T-helper 1 cell treated with Interleukin-12 subunit alpha and Interleukin-12 subunit beta and Interleukin-4 antibody, amounts not matched to agents 30 ng/mL and 1 ng/mL, for 36 hours (primary cell): ENCODE data around the gene NTN3. TPM values are rescaled to one million over a fixed set of nuclear protein-coding genes. Genes with fewer than 3 reads are reported as not detected.
"Not testable (repeated sequence)": the region's sequence is repeated elsewhere in the genome, so short reads cannot be mapped to it uniquely, and the experiment has no call there.

Experiments
- intact Hi-C: fragments of 100-400 bp; cut with micrococcal nuclease; formaldehyde crosslinking; loops from one replicate; pipeline ENCODE4 v1.15.1; 2024
- total RNA-seq: library from RNA; stranded (reverse); gene quantifications from 2 replicates; pipeline ENCODE4 v1.2.3, GENCODE V29; 2022

The NTN3 gene
- total RNA-seq: not detected in 2 replicates

DNA sequence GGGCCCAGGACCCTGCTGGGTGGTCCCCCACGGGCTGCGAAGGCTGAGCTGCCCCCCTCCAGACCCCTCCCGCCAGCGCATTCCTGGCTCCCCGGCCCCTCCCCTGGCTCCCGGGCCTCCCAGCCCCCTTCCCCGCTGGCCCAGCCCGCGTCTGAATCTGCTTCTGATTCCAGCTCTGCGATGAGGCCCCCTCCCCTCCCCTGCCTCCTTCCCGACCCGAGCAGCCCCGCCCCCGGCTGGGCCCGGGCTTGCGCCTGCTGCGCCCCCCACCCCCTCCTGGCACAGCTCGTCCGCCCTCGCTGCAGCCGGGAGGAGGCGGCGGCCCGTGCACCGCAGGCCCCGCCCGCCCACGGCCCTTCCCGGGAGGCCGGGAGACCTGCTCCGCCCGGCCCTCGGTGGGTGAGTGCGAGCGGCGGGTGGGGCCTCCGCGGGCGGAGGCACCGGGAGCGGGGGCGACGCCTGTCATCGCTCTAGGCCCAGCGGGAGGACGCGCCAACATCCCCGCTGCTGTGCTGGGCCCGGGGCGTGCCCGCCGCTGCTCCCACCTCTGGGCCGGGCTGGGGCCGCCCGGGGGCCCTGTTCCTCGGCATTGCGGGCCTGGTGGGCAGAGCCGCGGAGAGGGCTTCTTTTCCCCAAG is at the start of gene NTN3:
TSS of gene NTN3 (plus strand) at position 282 of the 637 bp plus-strand sequence. CDS start 405 bp downstream, outside the sequence.
- intact Hi-C loops: no loop called here

DNA sequence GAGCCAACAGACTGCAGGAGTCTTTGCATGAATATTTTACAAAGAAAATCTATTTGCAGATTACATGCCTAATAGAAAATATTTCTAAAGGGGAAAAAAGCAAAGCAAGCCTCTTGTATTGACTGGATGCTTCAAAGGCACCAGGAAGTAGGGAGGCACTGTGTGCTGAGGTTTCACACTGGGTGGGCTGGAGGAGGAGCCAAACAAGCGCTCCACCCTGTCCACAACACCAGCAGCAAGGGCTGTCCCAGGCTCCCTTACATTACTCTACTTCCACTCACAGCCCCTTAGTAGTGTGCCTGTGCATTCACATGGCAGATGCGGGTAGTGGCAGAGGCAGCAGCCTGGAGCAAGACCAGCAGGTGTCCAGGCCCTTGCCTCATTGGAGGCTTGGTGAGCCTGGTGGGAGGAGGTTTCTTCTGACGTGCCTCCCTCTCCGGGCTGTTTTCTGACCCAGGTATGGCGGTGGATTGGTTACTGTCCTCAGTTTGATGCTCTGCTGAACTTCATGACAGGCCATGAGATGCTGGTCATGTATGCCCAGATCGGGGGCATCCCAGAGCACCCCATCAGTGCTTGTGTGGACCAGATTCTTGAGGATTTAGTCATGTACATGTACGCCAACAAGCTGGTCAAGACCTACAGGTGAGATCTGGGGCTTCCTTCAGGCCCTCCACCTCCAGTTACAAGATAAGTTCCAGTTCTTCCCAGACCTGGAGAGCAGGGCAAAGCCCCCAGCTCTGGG is 48.8 kb upstream of the NTN3 start:
- intact Hi-C loops: loop anchor here (10.0 kb wide), 1 partner anchor 397 kb away; the partner anchor contains the start of gene NHERF2

DNA sequence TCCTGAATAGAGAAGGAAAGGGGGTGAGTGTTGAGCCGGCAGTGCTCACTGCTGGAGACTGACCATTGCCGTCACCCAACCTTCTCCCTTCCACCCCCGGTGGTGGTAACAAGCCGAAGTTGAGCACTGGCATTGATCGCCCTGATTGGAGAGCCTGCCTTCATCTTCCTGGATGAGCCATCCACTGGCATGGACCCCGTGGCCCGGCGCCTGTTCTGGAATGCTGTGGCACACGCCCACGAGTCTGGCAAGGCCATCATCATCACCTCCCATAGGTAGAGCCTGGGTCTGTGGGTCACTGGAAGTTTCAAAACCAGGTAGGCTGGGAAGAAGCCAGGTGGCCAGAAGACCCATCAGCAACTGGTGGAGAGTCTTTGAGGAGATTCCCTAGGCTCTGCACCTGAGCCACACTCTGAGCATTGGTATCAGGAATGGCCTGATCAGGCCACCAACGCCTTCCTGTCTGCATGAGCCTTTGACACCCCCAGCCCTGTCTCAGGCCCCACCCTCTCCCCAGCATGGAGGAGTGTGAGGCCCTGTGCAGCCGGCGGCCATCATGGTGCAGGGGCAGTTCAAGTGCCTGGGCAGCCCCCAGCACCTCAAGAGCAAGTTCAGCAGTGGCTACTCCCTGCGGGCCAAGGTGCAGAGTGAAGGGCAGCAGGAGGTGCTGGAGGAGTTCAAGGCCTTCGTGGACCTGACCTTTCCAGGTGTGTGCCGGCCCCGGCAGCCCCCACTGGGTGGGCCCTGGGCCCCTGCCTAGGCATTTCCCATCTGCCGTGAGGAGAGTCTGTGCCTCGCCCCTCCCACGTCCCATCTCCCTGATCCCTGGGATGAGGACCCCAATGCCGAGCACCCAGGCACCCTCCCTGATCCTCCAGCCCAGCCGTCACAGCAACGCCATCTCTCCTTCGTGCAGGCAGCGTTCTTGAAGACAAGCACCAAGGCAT is 46.8 kb upstream of the NTN3 start:
- intact Hi-C loops: loop anchor here (5.0 to 10.0 kb wide), 3 partner anchors 232 to 747 kb away; partner anchors contain the start of genes JPT2 and NHERF2

GRCh38 chr16:2425008-2425518 is 46.0 kb upstream of the NTN3 start:
- intact Hi-C loops: loop anchor here (5.0 to 10.0 kb wide), 3 partner anchors 233 to 748 kb away; partner anchors contain the start of genes JPT2 and NHERF2

- intact Hi-C loops: loop anchor here (5.0 to 10.0 kb wide), 3 partner anchors 234 to 749 kb away; partner anchors contain the start of genes JPT2 and NHERF2
These were observed 45.2 kb upstream of the NTN3 start for GRCh38 chr16:2425825-2426430.

GRCh38 chr16:2426941-2427361 is 44.1 kb upstream of the NTN3 start:
- intact Hi-C loops: loop anchor here (5.0 to 10.0 kb wide), 3 partner anchors 235 to 750 kb away; partner anchors contain the start of genes JPT2 and NHERF2

DNA sequence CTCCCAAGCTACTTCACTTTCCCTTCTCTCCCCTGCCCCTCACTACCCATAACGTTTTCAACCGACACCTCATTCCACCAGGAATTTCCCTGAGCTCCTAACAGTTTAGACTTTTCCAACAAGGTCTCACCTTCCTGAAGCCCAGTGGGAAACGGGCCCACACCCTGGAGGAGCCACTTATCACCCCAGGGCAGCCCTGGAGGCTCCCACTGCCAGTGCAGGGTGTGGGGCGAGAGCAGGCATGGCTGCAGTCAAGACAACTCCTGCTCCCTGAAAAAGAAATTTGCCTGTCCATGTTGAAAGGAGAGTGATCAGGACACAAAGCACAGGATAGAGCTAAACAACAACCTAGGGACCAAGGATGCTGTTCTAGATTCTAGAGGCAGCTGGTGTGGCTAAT is 43.6 kb upstream of the NTN3 start:
- intact Hi-C loops: loop anchor here (5.0 to 10.0 kb wide), 3 partner anchors 235 to 750 kb away; partner anchors contain the start of genes JPT2 and NHERF2

- intact Hi-C loops: loop anchor here (2.0 to 10.0 kb wide), 5 partner anchors 159 to 751 kb away; partner anchors contain the start of genes JPT2, NHERF2, PGP and RNPS1
These were observed 42.9 kb upstream of the NTN3 start for GRCh38 chr16:2428051-2428783.

GRCh38 chr16:2428784-2429033 is 42.4 kb upstream of the NTN3 start:
- intact Hi-C loops: loop anchor here (1.0 to 10.0 kb wide), 10 partner anchors 32 to 751 kb away; partner anchors contain the start of genes ABCA3, ATP6V0C, E4F1 and JPT2

DNA sequence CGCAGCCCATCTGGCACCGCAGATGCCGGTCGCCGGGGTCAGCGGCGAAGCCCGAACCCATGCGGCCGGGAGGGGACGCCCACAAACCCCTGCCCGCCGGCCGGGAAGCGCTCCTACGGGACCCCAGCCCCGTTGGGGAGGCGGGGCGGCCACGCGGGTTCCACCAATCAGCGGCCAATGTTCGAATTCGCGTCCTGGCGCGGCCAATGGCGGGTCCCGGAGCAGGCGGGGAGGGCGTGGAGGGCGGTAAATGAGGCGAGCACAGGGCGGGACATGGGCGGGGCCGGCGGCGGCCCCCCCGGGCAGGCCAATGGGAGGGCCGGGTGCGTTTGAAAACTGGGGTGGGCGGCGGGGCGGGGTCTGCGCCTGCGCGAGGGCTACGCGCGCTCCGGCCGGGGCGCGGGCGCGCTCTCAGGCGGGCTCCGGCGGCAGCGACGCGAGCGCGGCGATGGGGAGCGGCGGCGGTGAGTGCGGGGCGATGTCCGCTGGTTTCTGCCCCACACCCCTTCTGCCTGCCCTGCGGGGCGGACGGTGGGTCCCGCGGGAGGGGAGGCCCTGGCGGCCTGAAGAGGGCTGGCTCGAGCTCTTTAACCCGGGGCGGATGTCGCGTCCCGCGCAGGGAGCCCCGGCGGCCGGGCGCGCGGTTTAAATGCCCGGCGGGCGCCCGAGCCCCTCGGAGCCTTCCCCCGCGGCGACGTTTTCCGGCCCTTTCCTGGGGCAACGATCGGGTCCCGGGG is 41.9 kb upstream of the NTN3 start, which contains the start of gene CCNF:
TSS of gene CCNF (plus strand) at position 414 of the 737 bp plus-strand sequence. CDS start at position 449, 35 bp downstream.
- intact Hi-C loops: loop anchor here (1.0 to 10.0 kb wide), 10 partner anchors 31 to 752 kb away; partner anchors contain the start of genes ABCA3, ATP6V0C, E4F1 and JPT2

- intact Hi-C loops: loop anchor here (1.0 to 10.0 kb wide), 11 partner anchors 30 to 753 kb away; partner anchors contain the start of genes ABCA3, ATP6V0C, E4F1 and JPT2
These were observed 41.1 kb upstream of the NTN3 start for GRCh38 chr16:2429771-2430663.

- intact Hi-C loops: no loop called here
These were observed 38.8 kb upstream of the NTN3 start for GRCh38 chr16:2432286-2432685.

DNA sequence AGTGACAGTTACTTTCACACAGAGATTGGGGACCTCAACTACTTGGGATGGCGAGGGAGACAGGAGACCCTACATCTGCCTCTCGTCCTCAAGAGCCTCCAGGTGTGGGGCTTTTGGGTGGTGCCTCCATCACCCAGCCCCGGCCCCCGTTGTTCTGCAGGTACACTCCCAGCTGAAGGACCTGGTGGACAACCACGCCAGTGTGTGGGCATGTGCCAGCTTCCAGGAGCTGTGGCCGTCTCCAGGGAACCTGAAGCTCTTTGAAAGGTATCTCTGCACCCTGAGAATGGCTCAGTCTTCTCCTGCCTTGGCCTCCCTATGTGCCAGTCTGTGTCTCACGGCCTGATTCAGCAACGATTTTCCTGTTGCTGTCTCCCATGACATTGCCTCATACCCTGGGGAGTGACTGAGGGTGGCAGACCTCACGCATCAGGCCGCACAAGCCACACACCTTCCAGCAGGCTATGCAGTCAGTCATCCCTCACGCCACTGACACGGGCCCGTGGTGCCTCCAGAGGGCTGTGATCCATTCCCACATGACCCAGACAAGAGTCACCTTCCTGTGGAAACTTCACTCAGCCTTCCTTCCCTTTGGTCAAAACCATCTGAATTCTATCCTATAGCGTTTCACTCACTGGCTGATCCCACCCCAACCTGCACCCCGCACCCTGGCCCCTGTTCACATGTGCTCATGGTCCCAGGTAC is 38.1 kb upstream of the NTN3 start:
- intact Hi-C loops: no loop called here

DNA sequence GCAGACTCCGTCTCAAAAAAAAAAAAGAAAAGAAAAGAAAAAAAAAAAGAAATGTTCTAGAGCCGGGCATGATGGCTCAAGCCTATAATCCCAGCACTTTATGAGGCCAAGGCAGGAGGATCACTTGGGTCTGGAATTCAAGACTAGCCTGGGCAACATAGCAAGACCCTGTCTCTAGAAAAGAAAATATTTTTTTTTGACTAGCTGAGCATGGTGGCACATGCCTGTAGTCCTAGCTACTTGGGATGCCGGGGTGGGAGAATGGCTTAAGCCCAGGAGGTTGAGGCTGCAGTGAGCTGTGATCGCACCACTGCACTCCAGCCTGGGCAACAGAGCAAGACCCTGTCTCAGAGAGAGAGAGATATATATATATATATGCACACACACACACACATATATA is 35.9 kb upstream of the NTN3 start:
- intact Hi-C loops: not testable (repeated sequence)

GRCh38 chr16:2436110-2436509 is 35.0 kb upstream of the NTN3 start:
- intact Hi-C loops: no loop called here

GRCh38 chr16:2437032-2437790 is 33.9 kb upstream of the NTN3 start:
- intact Hi-C loops: no loop called here
